ENCODE data around the gene RAB28. TPM values are rescaled to one million over a fixed set of nuclear protein-coding genes. Genes with fewer than 3 reads are reported as not detected.

RAB28 gene
- total RNA-seq, 1 donor from 2014 or later = 16.2 TPM

GRCh38 chr4:13476152-13476551 lies 8.0 kb downstream of the RAB28 start:
- no peaks in the 10 kb centered on the region for H3K9me3 Mint-ChIP-seq (ENCODE audit: unreplicated experiment)
- TF ChIP-seq CTCF (IDR thresholded peaks at IDR 0.05) = no peak
- no peaks in the 10 kb centered on the region for H3K27me3 Mint-ChIP-seq (ENCODE audit: unreplicated experiment)

GRCh38 chr4:13471400-13471799 lies 12.7 kb downstream of the RAB28 start:
- no peak for DNase-seq (ENCODE audit: extremely low spot score, unreplicated experiment)
- no peaks in the 10 kb centered on the region for H3K9me3 Mint-ChIP-seq (ENCODE audit: unreplicated experiment)
- peaks cover 13% of the 10 kb centered on the region for H3K36me3 Mint-ChIP-seq (ENCODE audit: unreplicated experiment)
- peaks cover 2% of the 10 kb centered on the region for H3K4me1 Mint-ChIP-seq (ENCODE audit: unreplicated experiment)
- no peak overlapping the region for H3K4me3 Mint-ChIP-seq (ENCODE audit: unreplicated experiment)
- no peaks in the 10 kb centered on the region for H3K27me3 Mint-ChIP-seq (ENCODE audit: unreplicated experiment)
- no peak for TF ChIP-seq CTCF (IDR thresholded peaks at IDR 0.05)
- H3K27ac Mint-ChIP-seq (ENCODE audit: unreplicated experiment) = no peak overlapping the region

More at GRCh38 chr4:13476152-13476551, 8.0 kb downstream of the RAB28 start:
- Mint-ChIP-seq H3K36me3 (ENCODE audit: unreplicated experiment) (peaks cover 7% of the 10 kb centered on the region), H3K4me1 (ENCODE audit: unreplicated experiment) (peaks cover 4% of the 10 kb centered on the region), H3K27ac (ENCODE audit: unreplicated experiment) (no peak overlapping the region), H3K4me3 (ENCODE audit: unreplicated experiment) (no peak overlapping the region)
- no peak for DNase-seq (ENCODE audit: extremely low spot score, unreplicated experiment)

GRCh38 chr4:13470379-13470778 lies 13.8 kb downstream of the RAB28 start:
- no peak overlapping the region for H3K27ac Mint-ChIP-seq (ENCODE audit: unreplicated experiment)
- DNase-seq (ENCODE audit: extremely low spot score, unreplicated experiment) = no peak
- H3K9me3 Mint-ChIP-seq (ENCODE audit: unreplicated experiment) = peaks cover 7% of the 10 kb centered on the region
- H3K36me3 Mint-ChIP-seq (ENCODE audit: unreplicated experiment) = peaks cover 21% of the 10 kb centered on the region
- H3K4me3 Mint-ChIP-seq (ENCODE audit: unreplicated experiment) = no peak overlapping the region
- no peaks in the 10 kb centered on the region for H3K27me3 Mint-ChIP-seq (ENCODE audit: unreplicated experiment)
- peaks cover 2% of the 10 kb centered on the region for H3K4me1 Mint-ChIP-seq (ENCODE audit: unreplicated experiment)
- TF ChIP-seq CTCF (IDR thresholded peaks at IDR 0.05) = no peak

GRCh38 chr4:13464973-13465372 lies 19.2 kb downstream of the RAB28 start:
- no peak for TF ChIP-seq CTCF (IDR thresholded peaks at IDR 0.05)
- Mint-ChIP-seq H3K4me1 (ENCODE audit: unreplicated experiment) (peaks cover 6% of the 10 kb centered on the region), H3K27me3 (ENCODE audit: unreplicated experiment) (no peaks in the 10 kb centered on the region), H3K36me3 (ENCODE audit: unreplicated experiment) (peaks cover 23% of the 10 kb centered on the region), H3K9me3 (ENCODE audit: unreplicated experiment) (peaks cover 12% of the 10 kb centered on the region), H3K4me3 (ENCODE audit: unreplicated experiment) (no peak overlapping the region), H3K27ac (ENCODE audit: unreplicated experiment) (no peak overlapping the region)
- no peak for DNase-seq (ENCODE audit: extremely low spot score, unreplicated experiment)

- Mint-ChIP-seq H3K9me3 (ENCODE audit: unreplicated experiment) (peaks cover 12% of the 10 kb centered on the region), H3K36me3 (ENCODE audit: unreplicated experiment) (peaks cover 26% of the 10 kb centered on the region), H3K27me3 (ENCODE audit: unreplicated experiment) (no peaks in the 10 kb centered on the region), H3K27ac (ENCODE audit: unreplicated experiment) (no peak overlapping the region), H3K4me1 (ENCODE audit: unreplicated experiment) (peaks cover 6% of the 10 kb centered on the region), H3K4me3 (ENCODE audit: unreplicated experiment) (no peak overlapping the region)
- no peak for TF ChIP-seq CTCF (IDR thresholded peaks at IDR 0.05)
- no peak for DNase-seq (ENCODE audit: extremely low spot score, unreplicated experiment)
These were observed 19.6 kb downstream of the RAB28 start for GRCh38 chr4:13464543-13464942.

Data from osteocyte (in vitro differentiated cells).